Progenitor cell of endocrine pancreas (in vitro differentiated cells): Measurements from ENCODE around the gene CBLB. TPM values are rescaled to one million over a fixed set of nuclear protein-coding genes. Genes with fewer than 3 reads are reported as not detected.

Source experiments
- DNase-seq: peaks from one replicate; pipeline ENCODE4 v3.0.0; 2021; ENCODE audit warnings: low spot score; ENCODE audit not compliant: unreplicated experiment
- H3K27ac Mint-ChIP-seq: 2 replicates; pipeline ENCODE4 v1.8.0; 2021; ENCODE audit warnings: mild to moderate bottlenecking, moderate library complexity, mixed read lengths
- H3K27me3 Mint-ChIP-seq: 2 replicates; pipeline ENCODE4 v1.8.0; 2021; ENCODE audit warnings: mixed read lengths
- H3K36me3 Mint-ChIP-seq: 2 replicates; pipeline ENCODE4 v1.8.0; 2022; ENCODE audit warnings: mixed read lengths; ENCODE audit not compliant: insufficient read depth
- H3K4me1 Mint-ChIP-seq: 2 replicates; pipeline ENCODE4 v1.8.0; 2021; ENCODE audit warnings: low read depth, mixed read lengths
- H3K4me3 Mint-ChIP-seq: 2 replicates; pipeline ENCODE4 v1.8.0; 2021; ENCODE audit warnings: low read depth, mild to moderate bottlenecking, moderate library complexity, mixed read lengths
- H3K9me3 Mint-ChIP-seq: 2 replicates; pipeline ENCODE4 v1.8.0; 2021; ENCODE audit warnings: low read depth, mixed read lengths
- CTCF ChIP-seq: fragments of 200-600 bp; sonication (generic); IDR thresholded peaks from one replicate; pipeline ENCODE4 v1.5.0; 2021; ENCODE audit warnings: antibody characterized with exemption, mild to moderate bottlenecking; ENCODE audit not compliant: unreplicated experiment
- total RNA-seq: library from RNA; stranded (reverse); gene quantifications from 2 replicates; pipeline ENCODE4 v1.2.1, GENCODE V29; 2021

The CBLB gene
- total RNA-seq, 1 donor from 2014 or later: 64.1 TPM

DNA sequence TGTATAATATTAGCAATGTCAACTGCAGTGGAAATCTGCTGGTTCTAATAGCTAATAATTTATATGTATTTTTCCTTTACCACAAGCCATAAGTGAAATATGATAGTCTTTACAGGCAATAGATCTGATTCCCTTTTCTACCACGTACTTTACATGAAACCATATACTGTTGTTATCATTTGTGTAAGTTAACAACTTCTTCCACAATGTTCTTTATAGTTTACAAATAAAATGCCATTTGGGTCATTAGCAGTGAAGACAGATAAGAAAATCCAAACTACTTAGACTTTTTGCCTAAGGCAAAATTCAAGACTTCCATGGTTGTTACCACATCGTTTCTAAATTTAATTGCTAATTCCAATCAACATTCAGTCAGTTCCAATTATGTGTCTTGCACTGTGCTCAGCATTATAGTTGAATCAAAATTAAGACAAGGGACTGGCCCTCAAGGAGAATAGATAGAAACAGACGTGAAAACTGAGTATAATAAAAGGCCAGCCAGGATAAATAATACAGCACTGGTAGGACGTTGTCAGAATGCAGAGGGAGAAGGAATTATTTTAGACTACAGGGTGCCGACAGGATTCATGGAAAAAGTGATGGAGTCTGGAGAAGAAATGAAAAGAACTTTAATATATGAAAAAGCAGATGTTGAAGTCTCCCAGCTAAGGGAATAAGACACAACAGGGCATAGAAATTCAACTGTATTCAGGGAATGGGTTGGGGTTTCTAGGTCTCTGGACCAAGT is 252.3 kb downstream of the CBLB start:
- H3K27ac Mint-ChIP-seq: no peak overlapping the region
- no peak for TF ChIP-seq CTCF
- H3K36me3 Mint-ChIP-seq: no peaks in the 10 kb centered on the region
- DNase-seq: no peak
- H3K4me1 Mint-ChIP-seq: peaks cover 11% of the 10 kb centered on the region
- H3K4me3 Mint-ChIP-seq: no peak overlapping the region
- no peaks in the 10 kb centered on the region for H3K27me3 Mint-ChIP-seq
- H3K9me3 Mint-ChIP-seq: peaks cover 2% of the 10 kb centered on the region

GRCh38 chr3:105615814-105616213 is 253.0 kb downstream of the CBLB start:
- H3K9me3 Mint-ChIP-seq: peaks cover 3% of the 10 kb centered on the region
- H3K4me1 Mint-ChIP-seq: peaks cover 15% of the 10 kb centered on the region
- H3K27me3 Mint-ChIP-seq: no peaks in the 10 kb centered on the region
- DNase-seq: no peak
- TF ChIP-seq CTCF: no peak
- no peaks in the 10 kb centered on the region for H3K36me3 Mint-ChIP-seq
- no peak overlapping the region for H3K27ac Mint-ChIP-seq
- no peak overlapping the region for H3K4me3 Mint-ChIP-seq

GRCh38 chr3:105614288-105615030 is 254.4 kb downstream of the CBLB start:
- Mint-ChIP-seq H3K9me3 (peaks cover 3% of the 10 kb centered on the region), H3K27ac (no peak overlapping the region), H3K4me1 (peaks cover 15% of the 10 kb centered on the region), H3K36me3 (no peaks in the 10 kb centered on the region), H3K27me3 (no peaks in the 10 kb centered on the region), H3K4me3 (no peak overlapping the region)
- TF ChIP-seq CTCF: no peak
- DNase-seq: no peak

DNA sequence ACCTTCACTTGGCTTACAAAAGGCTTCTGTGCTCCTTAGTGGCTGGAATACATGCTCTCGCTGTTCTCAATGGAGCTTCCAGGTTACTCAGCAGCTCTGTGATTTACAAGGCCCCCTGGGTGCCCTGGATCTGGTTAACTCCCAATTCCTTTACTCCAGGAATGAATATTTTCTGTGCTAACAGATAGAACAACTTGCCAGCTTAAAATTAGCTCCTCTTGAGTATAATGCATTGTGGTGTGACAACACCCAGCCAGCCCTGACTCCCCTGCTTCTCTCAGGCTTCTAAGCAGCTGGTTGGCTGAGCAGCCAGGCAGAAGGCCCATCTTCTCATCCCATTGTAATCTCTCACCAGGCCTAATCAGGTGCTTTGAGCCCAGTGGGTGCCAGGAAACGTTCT is 255.7 kb downstream of the CBLB start:
- no peak overlapping the region for H3K27ac Mint-ChIP-seq
- H3K4me1 Mint-ChIP-seq: peaks cover 15% of the 10 kb centered on the region

More for the DNA sequence above, 255.7 kb downstream of the CBLB start:
- Mint-ChIP-seq H3K36me3 (no peaks in the 10 kb centered on the region), H3K9me3 (peaks cover 3% of the 10 kb centered on the region), H3K4me3 (no peak overlapping the region), H3K27me3 (peaks cover 7% of the 10 kb centered on the region)
- no peak for DNase-seq
- TF ChIP-seq CTCF: no peak
